ENCODE results near the gene FNBP1L.

GRCh38 chr1:93596329-93597089 lies 148.6 kb downstream of the FNBP1L start:
- TF ChIP-seq CTCF (IDR thresholded peaks at IDR 0.05): no peak
- TF ChIP-seq POLR2A (IDR thresholded peaks at IDR 0.05): no peak

Measured in testis (tissue), 2 donors.